Adipocyte (in vitro differentiated cells): ENCODE results near the gene STUB1.

ENCODE experiments used
- DNase-seq: peaks from one replicate; pipeline ENCODE4 v3.0.0-alpha.2; 2015; ENCODE audit warnings: low read depth
- H3K27me3 ChIP-seq: replicated peaks from 2 replicates; pipeline ENCODE4 v1.7.0; 2013; ENCODE audit warnings: mild to moderate bottlenecking, low read length, moderate library complexity; ENCODE audit not compliant: control insufficient read depth, insufficient read depth
- H3K36me3 ChIP-seq: 2 replicates; pipeline ENCODE4 v1.7.0; 2013; ENCODE audit warnings: low read length, mild to moderate bottlenecking, moderate library complexity; ENCODE audit not compliant: control insufficient read depth, insufficient read depth, severe bottlenecking
- H3K4me1 ChIP-seq: 2 replicates; pipeline ENCODE4 v1.7.0; 2013; ENCODE audit warnings: mild to moderate bottlenecking, low read length, moderate library complexity; ENCODE audit not compliant: control insufficient read depth, insufficient read depth
- H3K4me3 ChIP-seq: 2 replicates; pipeline ENCODE4 v1.7.0; 2013; ENCODE audit warnings: mild to moderate bottlenecking, low read length, moderate library complexity
- H3K9ac ChIP-seq: 2 replicates; pipeline ENCODE4 v1.7.0; 2013; ENCODE audit warnings: mild to moderate bottlenecking, low read length, moderate library complexity
- H3K9me3 ChIP-seq: 2 replicates; pipeline ENCODE4 v1.7.0; 2013; ENCODE audit warnings: mild to moderate bottlenecking, low read length, moderate library complexity; ENCODE audit not compliant: control insufficient read depth

The STUB1 gene

GRCh38 chr16:720990-721764 is 41.0 kb downstream of the STUB1 start, which contains the start of gene ANTKMT:
ANTKMT (plus strand) TSS chr16:721146; CDS start chr16:721275, 129 bp downstream.
- H3K9me3 ChIP-seq, result no peaks in the 10 kb centered on the region
- H3K9ac ChIP-seq, result peak within 1 kb of the TSS; percentile 97
- H3K4me1 ChIP-seq, result peaks cover 16% of the 10 kb centered on the region
- no peaks in the 10 kb centered on the region for H3K36me3 ChIP-seq
- no peaks in the 10 kb centered on the region for H3K27me3 ChIP-seq
- H3K4me3 ChIP-seq, result peak within 1 kb of the TSS; percentile 89
- DNase-seq, result peak; percentile 88

GRCh38 chr16:721765-722540 is 41.7 kb downstream of the STUB1 start:
- Histone ChIP-seq H3K36me3 (no peaks in the 10 kb centered on the region), H3K4me3 (peak overlapping the region; percentile 89), H3K9ac (peak overlapping the region; percentile 97), H3K4me1 (peaks cover 12% of the 10 kb centered on the region), H3K9me3 (no peaks in the 10 kb centered on the region), H3K27me3 (no peaks in the 10 kb centered on the region)
- no peak for DNase-seq

GRCh38 chr16:722835-723633 is 42.8 kb downstream of the STUB1 start:
- H3K36me3 ChIP-seq, result no peaks in the 10 kb centered on the region
- no peak overlapping the region for H3K4me3 ChIP-seq
- no peaks in the 10 kb centered on the region for H3K27me3 ChIP-seq
- peaks cover 16% of the 10 kb centered on the region for H3K4me1 ChIP-seq
- no peak overlapping the region for H3K9ac ChIP-seq
- no peak for DNase-seq
- H3K9me3 ChIP-seq, result no peaks in the 10 kb centered on the region

- no peak overlapping the region for H3K4me3 ChIP-seq
- no peak for DNase-seq
- H3K9me3 ChIP-seq, result no peaks in the 10 kb centered on the region
- no peaks in the 10 kb centered on the region for H3K27me3 ChIP-seq
- H3K9ac ChIP-seq, result no peak overlapping the region
- peaks cover 18% of the 10 kb centered on the region for H3K4me1 ChIP-seq
- no peaks in the 10 kb centered on the region for H3K36me3 ChIP-seq
These were observed 43.5 kb downstream of the STUB1 start for GRCh38 chr16:723695-724094.

GRCh38 chr16:724188-725040 is 44.2 kb downstream of the STUB1 start:
- no peak for DNase-seq
- Histone ChIP-seq H3K9ac (no peak overlapping the region), H3K36me3 (no peaks in the 10 kb centered on the region), H3K4me3 (no peak overlapping the region), H3K4me1 (peaks cover 18% of the 10 kb centered on the region), H3K9me3 (no peaks in the 10 kb centered on the region), H3K27me3 (no peaks in the 10 kb centered on the region)

GRCh38 chr16:725041-725376 is 44.8 kb downstream of the STUB1 start:
- H3K27me3 ChIP-seq, result no peaks in the 10 kb centered on the region
- no peaks in the 10 kb centered on the region for H3K9me3 ChIP-seq
- DNase-seq, result no peak
- H3K9ac ChIP-seq, result no peak overlapping the region
- H3K4me1 ChIP-seq, result peaks cover 15% of the 10 kb centered on the region
- H3K4me3 ChIP-seq, result no peak overlapping the region
- no peaks in the 10 kb centered on the region for H3K36me3 ChIP-seq

GRCh38 chr16:725463-726187 is 45.4 kb downstream of the STUB1 start:
- DNase-seq, result no peak

GRCh38 chr16:726188-726437 is 45.9 kb downstream of the STUB1 start:
- no peak for DNase-seq
- peaks cover 10% of the 10 kb centered on the region for H3K4me1 ChIP-seq
- no peak overlapping the region for H3K4me3 ChIP-seq

More at GRCh38 chr16:725463-726187, 45.4 kb downstream of the STUB1 start:
- Histone ChIP-seq H3K9me3 (no peaks in the 10 kb centered on the region), H3K4me1 (peaks cover 10% of the 10 kb centered on the region), H3K36me3 (no peaks in the 10 kb centered on the region), H3K27me3 (no peaks in the 10 kb centered on the region), H3K9ac (no peak overlapping the region), H3K4me3 (no peak overlapping the region)

GRCh38 chr16:726438-727290 is 46.5 kb downstream of the STUB1 start, which contains the start of the genes CCDC78 and HAGHL:
CCDC78 (minus strand) TSS chr16:726443; CDS start chr16:726367, 76 bp downstream.
HAGHL (plus strand) TSS chr16:727106; CDS start chr16:727510, 404 bp downstream.
- Histone ChIP-seq H3K27me3 (no peaks in the 10 kb centered on the region), H3K4me1 (peaks cover 8% of the 10 kb centered on the region), H3K4me3 (peak within 1 kb of the TSS; percentile 79), H3K36me3 (no peaks in the 10 kb centered on the region), H3K9me3 (no peaks in the 10 kb centered on the region), H3K9ac (peak within 1 kb of the TSS; percentile 86)
- peak; percentile 79 for DNase-seq

More at GRCh38 chr16:726188-726437, 45.9 kb downstream of the STUB1 start:
- Histone ChIP-seq H3K27me3 (no peaks in the 10 kb centered on the region), H3K9me3 (no peaks in the 10 kb centered on the region), H3K9ac (no peak overlapping the region), H3K36me3 (no peaks in the 10 kb centered on the region)
